Astrocyte of the hippocampus (primary cell): ENCODE data around the gene KISS1.

Source experiments
- DNase-seq: peaks from one replicate; pipeline ENCODE4 v3.0.0; 2011; ENCODE audit warnings: low read depth, low spot score

Gene KISS1

GRCh38 chr1:204218552-204218951 lies 22.3 kb upstream of the KISS1 start:
- DNase-seq = no peak

- no peak for DNase-seq
Observed at GRCh38 chr1:204217648-204218000, 21.3 kb upstream of the KISS1 start.

GRCh38 chr1:204216880-204217647 lies 20.8 kb upstream of the KISS1 start:
- no peak for DNase-seq

GRCh38 chr1:204216236-204216635 lies 19.9 kb upstream of the KISS1 start:
- DNase-seq = no peak

- DNase-seq = peak; percentile 70
Observed at GRCh38 chr1:204213668-204214662, 17.7 kb upstream of the KISS1 start, which contains the start of gene GOLT1A. TSS of gene GOLT1A (minus strand) at chr1:204213988. CDS start at chr1:204213906, 82 bp downstream.

GRCh38 chr1:204212715-204213114 lies 16.4 kb upstream of the KISS1 start:
- DNase-seq = no peak

GRCh38 chr1:204211046-204211445 lies 14.8 kb upstream of the KISS1 start:
- DNase-seq = no peak

GRCh38 chr1:204207136-204207616 lies 10.9 kb upstream of the KISS1 start:
- peak; percentile 70 for DNase-seq

- no peak for DNase-seq
Observed at GRCh38 chr1:204206121-204206520, 9.8 kb upstream of the KISS1 start.

GRCh38 chr1:204205486-204205885 lies 9.2 kb upstream of the KISS1 start:
- DNase-seq = no peak

- DNase-seq = no peak
Observed at GRCh38 chr1:204204944-204205343, 8.7 kb upstream of the KISS1 start.

- no peak for DNase-seq
Observed at GRCh38 chr1:204203206-204203767, 7.0 kb upstream of the KISS1 start.

GRCh38 chr1:204202481-204202880 lies 6.2 kb upstream of the KISS1 start:
- no peak for DNase-seq

GRCh38 chr1:204201348-204202040 lies 5.2 kb upstream of the KISS1 start:
- DNase-seq = no peak

GRCh38 chr1:204199579-204199978 lies 3.3 kb upstream of the KISS1 start:
- no peak for DNase-seq

GRCh38 chr1:204198348-204199340 lies 2.4 kb upstream of the KISS1 start:
- DNase-seq = peak; percentile 86

- DNase-seq = no peak
Observed at GRCh38 chr1:204197068-204197467, 777 bp upstream of the KISS1 start.

GRCh38 chr1:204194771-204195170 lies 1.5 kb downstream of the KISS1 start:
- DNase-seq = no peak

- DNase-seq = no peak
Observed at GRCh38 chr1:204194080-204194479, 2.2 kb downstream of the KISS1 start.
